ENCODE data around the gene SH3BP5.

The SH3BP5 gene

DNA sequence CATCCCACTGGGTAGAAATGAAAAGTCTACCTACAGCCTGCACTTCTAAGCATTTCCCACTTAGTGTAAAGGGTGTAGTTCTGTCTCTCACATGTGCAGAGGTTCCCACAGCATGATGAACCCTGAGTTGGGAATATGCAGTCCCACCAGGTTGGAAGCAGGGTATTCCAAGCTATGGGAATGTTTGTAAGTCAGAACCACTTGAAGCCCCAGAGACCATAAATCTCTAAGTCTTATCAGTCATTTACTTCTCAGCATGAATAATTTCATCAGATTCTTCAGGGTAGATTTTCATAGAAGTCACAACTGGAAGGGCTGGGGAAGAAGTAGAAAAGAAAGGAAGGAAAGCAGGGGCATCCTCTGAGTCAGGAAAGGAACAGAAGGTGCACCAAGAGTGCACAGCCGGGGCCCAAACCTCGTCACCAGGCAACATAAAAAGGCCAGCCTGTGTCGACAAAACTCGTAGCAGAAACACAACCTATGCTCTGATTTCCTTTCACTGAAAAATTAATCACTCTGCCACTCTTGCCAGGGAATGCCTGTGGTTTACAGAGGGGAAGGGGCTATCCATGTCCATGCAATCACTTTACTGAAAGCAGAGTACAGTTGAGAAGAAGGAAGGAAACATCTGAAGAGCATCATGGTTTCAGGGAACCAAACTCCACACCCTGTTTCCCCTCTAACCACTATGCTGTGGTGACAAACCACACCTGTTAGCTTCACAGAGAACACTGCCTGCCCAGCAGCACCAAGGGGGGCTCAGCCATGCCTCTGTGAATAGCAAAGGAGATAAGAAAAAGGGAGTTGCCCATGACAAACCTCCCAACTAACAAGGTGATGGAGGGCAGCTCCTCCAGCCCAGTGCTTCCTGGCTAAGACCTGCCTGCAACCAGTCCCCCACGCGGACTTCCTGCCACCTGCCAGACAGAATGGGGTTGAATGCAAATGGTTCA lies 40.5 kb downstream of the SH3BP5 start:
- no peak overlapping the region for H3K27ac ChIP-seq (ENCODE audit: low read length, poor library complexity, severe bottlenecking)
- no peak overlapping the region for H3K4me3 ChIP-seq (ENCODE audit: insufficient read depth in 1 of 2, low read depth in 1 of 2, low read length in 2 of 2)
- peak overlapping the region; percentile 57 for H2AK5ac ChIP-seq (ENCODE audit: low read length, severe bottlenecking)
- peaks cover 13% of the 10 kb centered on the region for H3K4me1 ChIP-seq (ENCODE audit: control insufficient read depth, insufficient read depth, low read depth, low read length)
- H3K79me1 ChIP-seq (replicated peaks; ENCODE audit: low read length, poor library complexity, severe bottlenecking) = peaks cover 2% of the 10 kb centered on the region
- no peak overlapping the region for H4K8ac ChIP-seq (ENCODE audit: low read length)
- H3K14ac ChIP-seq (ENCODE audit: low read length in 2 of 2) = no peak overlapping the region
- H2BK12ac ChIP-seq (ENCODE audit: low read length in 2 of 2) = no peak overlapping the region
- no peak overlapping the region for H2BK5ac ChIP-seq (ENCODE audit: low read depth, low read length, poor library complexity, severe bottlenecking)
- H3K23ac ChIP-seq (ENCODE audit: low read length in 2 of 2) = peak overlapping the region in 1 of 2 experiments; percentile 77
- DNase-seq = peak; percentile 42
- H3K9me3 ChIP-seq (ENCODE audit: control insufficient read depth, low read length) = no peaks in the 10 kb centered on the region
- H3K18ac ChIP-seq (ENCODE audit: low read depth in 1 of 2, low read length in 2 of 2) = no peak overlapping the region
- peak overlapping the region; percentile 35 for H2BK120ac ChIP-seq (ENCODE audit: low read depth, low read length)
- 88% methylated on average over 5 of the region's 6 CpGs for WGBS
- H3K36me3 ChIP-seq (ENCODE audit: control insufficient read depth in 1 of 2, insufficient read depth in 2 of 2, low read depth in 1 of 2, low read length in 2 of 2) = peaks cover 0 to 40% of the 10 kb centered on the region in 2 experiments
- no peak overlapping the region for H3K4ac ChIP-seq (ENCODE audit: low read depth in 1 of 2, low read length in 2 of 2)
- H3K9ac ChIP-seq (ENCODE audit: low read length) = peak overlapping the region; percentile 12
- no peak overlapping the region for H2BK15ac ChIP-seq (ENCODE audit: low read depth, poor library complexity, severe bottlenecking)
- H3K27me3 ChIP-seq (ENCODE audit: control insufficient read depth in 1 of 2, insufficient read depth in 1 of 2, low read length in 2 of 2) = no peaks in the 10 kb centered on the region
- no peak overlapping the region for H4K91ac ChIP-seq (ENCODE audit: low read length)
- no peak overlapping the region for H3K4me2 ChIP-seq (ENCODE audit: low read length, poor library complexity, severe bottlenecking)
- no peak overlapping the region for H2AFZ ChIP-seq (ENCODE audit: low read depth, low read length)

GRCh38 chr3:15290736-15291135 lies 41.6 kb downstream of the SH3BP5 start:
- H2AFZ ChIP-seq (ENCODE audit: low read depth, low read length) = no peak overlapping the region
- H3K27ac ChIP-seq (ENCODE audit: low read length, poor library complexity, severe bottlenecking) = no peak overlapping the region
- no peaks in the 10 kb centered on the region for H3K27me3 ChIP-seq (ENCODE audit: control insufficient read depth in 1 of 2, insufficient read depth in 1 of 2, low read length in 2 of 2)
- no peak overlapping the region for H3K4ac ChIP-seq (ENCODE audit: low read depth in 1 of 2, low read length in 2 of 2)
- H2BK120ac ChIP-seq (ENCODE audit: low read depth, low read length) = no peak overlapping the region
- H2AK5ac ChIP-seq (ENCODE audit: low read length, severe bottlenecking) = no peak overlapping the region
- H3K14ac ChIP-seq (ENCODE audit: low read length in 2 of 2) = no peak overlapping the region
- 95% methylated on average over 3 of the region's 3 CpGs for WGBS
- no peak overlapping the region for H4K91ac ChIP-seq (ENCODE audit: low read length)
- no peak overlapping the region for H2BK12ac ChIP-seq (ENCODE audit: low read length in 2 of 2)
- H3K79me1 ChIP-seq (replicated peaks; ENCODE audit: low read length, poor library complexity, severe bottlenecking) = peaks cover 2% of the 10 kb centered on the region
- H2BK5ac ChIP-seq (ENCODE audit: low read depth, low read length, poor library complexity, severe bottlenecking) = no peak overlapping the region
- H3K18ac ChIP-seq (ENCODE audit: low read depth in 1 of 2, low read length in 2 of 2) = no peak overlapping the region
- no peak for DNase-seq
- no peak overlapping the region for H3K4me2 ChIP-seq (ENCODE audit: low read length, poor library complexity, severe bottlenecking)
- no peaks in the 10 kb centered on the region for H3K9me3 ChIP-seq (ENCODE audit: control insufficient read depth, low read length)
- no peak overlapping the region for H3K4me3 ChIP-seq (ENCODE audit: insufficient read depth in 1 of 2, low read depth in 1 of 2, low read length in 2 of 2)
- no peak overlapping the region for H2BK15ac ChIP-seq (ENCODE audit: low read depth, poor library complexity, severe bottlenecking)
- peaks cover 2 to 47% of the 10 kb centered on the region in 2 experiments for H3K36me3 ChIP-seq (ENCODE audit: control insufficient read depth in 1 of 2, insufficient read depth in 2 of 2, low read depth in 1 of 2, low read length in 2 of 2)
- no peak overlapping the region for H3K23ac ChIP-seq (ENCODE audit: low read length in 2 of 2)
- no peak overlapping the region for H4K8ac ChIP-seq (ENCODE audit: low read length)
- H3K9ac ChIP-seq (ENCODE audit: low read length) = no peak overlapping the region
- peaks cover 13% of the 10 kb centered on the region for H3K4me1 ChIP-seq (ENCODE audit: control insufficient read depth, insufficient read depth, low read depth, low read length)

- no peak for DNase-seq
- Histone ChIP-seq H2BK15ac (ENCODE audit: low read depth, poor library complexity, severe bottlenecking) (no peak overlapping the region), H3K27ac (ENCODE audit: low read length, poor library complexity, severe bottlenecking) (no peak overlapping the region), H3K79me1 (replicated peaks; ENCODE audit: low read length, poor library complexity, severe bottlenecking) (peaks cover 3% of the 10 kb centered on the region), H2AK5ac (ENCODE audit: low read length, severe bottlenecking) (no peak overlapping the region), H4K91ac (ENCODE audit: low read length) (no peak overlapping the region), H2BK5ac (ENCODE audit: low read depth, low read length, poor library complexity, severe bottlenecking) (no peak overlapping the region), H2AFZ (ENCODE audit: low read depth, low read length) (no peak overlapping the region), H3K4me3 (ENCODE audit: insufficient read depth in 1 of 2, low read depth in 1 of 2, low read length in 2 of 2) (no peak overlapping the region), H3K23ac (ENCODE audit: low read length in 2 of 2) (no peak overlapping the region), H2BK120ac (ENCODE audit: low read depth, low read length) (no peak overlapping the region), H3K4me1 (ENCODE audit: control insufficient read depth, insufficient read depth, low read depth, low read length) (peaks cover 10% of the 10 kb centered on the region), H3K27me3 (ENCODE audit: control insufficient read depth in 1 of 2, insufficient read depth in 1 of 2, low read length in 2 of 2) (no peaks in the 10 kb centered on the region), H3K14ac (ENCODE audit: low read length in 2 of 2) (no peak overlapping the region), H3K18ac (ENCODE audit: low read depth in 1 of 2, low read length in 2 of 2) (no peak overlapping the region), H3K9me3 (ENCODE audit: control insufficient read depth, low read length) (no peaks in the 10 kb centered on the region), H3K9ac (ENCODE audit: low read length) (no peak overlapping the region), H3K36me3 (ENCODE audit: control insufficient read depth in 1 of 2, insufficient read depth in 2 of 2, low read depth in 1 of 2, low read length in 2 of 2) (peaks cover 2 to 51% of the 10 kb centered on the region in 2 experiments), H3K4ac (ENCODE audit: low read depth in 1 of 2, low read length in 2 of 2) (no peak overlapping the region), H4K8ac (ENCODE audit: low read length) (no peak overlapping the region), H2BK12ac (ENCODE audit: low read length in 2 of 2) (no peak overlapping the region), H3K4me2 (ENCODE audit: low read length, poor library complexity, severe bottlenecking) (no peak overlapping the region)
- WGBS = 97% methylated on average over 1 of the region's 1 CpG
Observed at GRCh38 chr3:15289661-15290060, 42.7 kb downstream of the SH3BP5 start.

DNA sequence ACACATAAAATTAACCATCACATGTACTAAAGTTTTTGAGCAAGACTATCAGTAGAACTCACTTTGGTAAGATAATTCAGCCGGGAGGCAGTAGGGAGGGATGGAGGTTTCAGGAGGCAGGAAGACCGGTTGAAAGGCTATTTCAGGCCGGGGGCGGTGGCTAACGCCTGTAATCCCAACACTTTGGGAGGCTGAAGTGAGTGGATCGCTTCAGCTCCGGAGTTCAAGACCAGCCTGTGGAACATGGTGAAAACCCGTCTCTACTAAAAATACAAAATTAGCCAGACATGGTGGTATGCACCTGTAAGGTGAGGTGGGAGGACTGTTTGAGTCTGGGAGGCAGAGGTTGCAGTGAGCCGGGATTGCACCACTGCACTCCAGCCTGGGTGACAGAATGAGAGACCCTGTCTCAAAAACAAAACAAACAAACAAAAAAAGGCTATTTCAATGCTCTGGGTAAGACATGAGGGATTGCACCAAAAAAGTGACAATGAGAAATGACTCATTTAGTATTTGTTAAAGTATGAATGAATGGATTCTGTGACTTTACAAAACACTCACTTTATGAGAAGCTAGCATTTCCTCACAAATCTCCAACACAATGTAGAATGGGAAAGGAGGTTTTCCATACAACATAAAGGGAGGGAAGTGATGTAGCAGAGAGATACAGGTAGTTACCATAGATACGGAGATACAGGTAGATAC lies 43.9 kb downstream of the SH3BP5 start:
- no peak overlapping the region for H3K18ac ChIP-seq (ENCODE audit: low read depth in 1 of 2, low read length in 2 of 2)
- H2BK5ac ChIP-seq (ENCODE audit: low read depth, low read length, poor library complexity, severe bottlenecking) = no peak overlapping the region
- H4K91ac ChIP-seq (ENCODE audit: low read length) = no peak overlapping the region
- H3K14ac ChIP-seq (ENCODE audit: low read length in 2 of 2) = no peak overlapping the region
- no peak overlapping the region for H2BK15ac ChIP-seq (ENCODE audit: low read depth, poor library complexity, severe bottlenecking)
- H2BK120ac ChIP-seq (ENCODE audit: low read depth, low read length) = no peak overlapping the region
- peak overlapping the region; percentile 73 for H3K9ac ChIP-seq (ENCODE audit: low read length)
- H3K9me3 ChIP-seq (ENCODE audit: control insufficient read depth, low read length) = no peaks in the 10 kb centered on the region
- H2AK5ac ChIP-seq (ENCODE audit: low read length, severe bottlenecking) = no peak overlapping the region
- no peak overlapping the region for H3K4me2 ChIP-seq (ENCODE audit: low read length, poor library complexity, severe bottlenecking)
- no peaks in the 10 kb centered on the region for H3K27me3 ChIP-seq (ENCODE audit: control insufficient read depth in 1 of 2, insufficient read depth in 1 of 2, low read length in 2 of 2)
- H4K8ac ChIP-seq (ENCODE audit: low read length) = no peak overlapping the region
- H3K4me3 ChIP-seq (ENCODE audit: insufficient read depth in 1 of 2, low read depth in 1 of 2, low read length in 2 of 2) = no peak overlapping the region
- peaks cover 6% of the 10 kb centered on the region for H3K4me1 ChIP-seq (ENCODE audit: control insufficient read depth, insufficient read depth, low read depth, low read length)
- no peak overlapping the region for H2AFZ ChIP-seq (ENCODE audit: low read depth, low read length)
- DNase-seq = no peak
- H2BK12ac ChIP-seq (ENCODE audit: low read length in 2 of 2) = no peak overlapping the region
- peaks cover 2 to 52% of the 10 kb centered on the region in 2 experiments for H3K36me3 ChIP-seq (ENCODE audit: control insufficient read depth in 1 of 2, insufficient read depth in 2 of 2, low read depth in 1 of 2, low read length in 2 of 2)
- 99% methylated on average over 9 of the region's 10 CpGs for WGBS
- peaks cover 9% of the 10 kb centered on the region for H3K79me1 ChIP-seq (replicated peaks; ENCODE audit: low read length, poor library complexity, severe bottlenecking)
- H3K27ac ChIP-seq (ENCODE audit: low read length, poor library complexity, severe bottlenecking) = no peak overlapping the region
- no peak overlapping the region for H3K4ac ChIP-seq (ENCODE audit: low read depth in 1 of 2, low read length in 2 of 2)
- H3K23ac ChIP-seq (ENCODE audit: low read length in 2 of 2) = no peak overlapping the region

All from mesenchymal stem cell (in vitro differentiated cells and primary cell).